Urinary bladder (tissue), 4 donors: ENCODE data around the gene TFCP2L1. TPM values are rescaled to one million over a fixed set of nuclear protein-coding genes. Genes with fewer than 3 reads are reported as not detected.

Experiments
- DNase-seq: peaks from one replicate; pipeline ENCODE4 v3.0.0-alpha.2; 2015; ENCODE audit errors: extremely low spot score
- H3K27ac ChIP-seq: one replicate; pipeline ENCODE4 v1.5.1; 2013; ENCODE audit warnings: low read depth, mild to moderate bottlenecking, moderate library complexity
- H3K36me3 ChIP-seq: one replicate; pipeline ENCODE4 v1.6.1; 2013; ENCODE audit warnings: mild to moderate bottlenecking, moderate library complexity; ENCODE audit not compliant: insufficient read depth
- H3K4me1 ChIP-seq: one replicate; pipeline ENCODE4 v1.6.1; 2013; ENCODE audit warnings: mild to moderate bottlenecking, moderate library complexity; ENCODE audit not compliant: insufficient read depth
- H3K4me3 ChIP-seq: one replicate; pipeline ENCODE4 v1.5.1; 2013; ENCODE audit warnings: low read depth, low read length
- WGBS: extraction: QIAGEN DNeasy Blood & Tissue Kit; methylation state at CpG from one replicate; pipeline ENCODE4 v1.1.7; 2013; 5-methylcytosine and 5-hydroxymethylcytosine counted together
- polyA plus RNA-seq: library from polyadenylated mRNA; stranded (reverse); fragments of 200-250 nt; gene quantifications from one replicate; pipeline ENCODE4 v1.2.3, GENCODE V29; 2013
- total RNA-seq: library from RNA; depleted of rRNA; stranded (reverse); fragments of >200 nt; gene quantifications from one replicate; pipeline ENCODE4 v1.2.3, GENCODE V29; 2014
- donor health status: healthy with polysubstance abuse.
- donor health status: healthy.

TFCP2L1 gene
- total and polyA plus RNA-seq, 2 donors, result 0.41 to 1.2 TPM

- WGBS, result 73% methylated on average over 12 of the region's 12 CpGs
- no peak for DNase-seq
- Histone ChIP-seq H3K4me1 (peaks cover 4% of the 10 kb centered on the region), H3K36me3 (no peaks in the 10 kb centered on the region), H3K4me3 (no peak overlapping the region), H3K27ac (no peak overlapping the region)
Observed at GRCh38 chr2:121288454-121289231, 3.6 kb upstream of the TFCP2L1 start.

- H3K4me1 ChIP-seq, result peaks cover 4% of the 10 kb centered on the region
- no peak overlapping the region for H3K4me3 ChIP-seq
- 95% methylated on average over 4 of the region's 4 CpGs for WGBS
- DNase-seq, result no peak
- H3K27ac ChIP-seq, result no peak overlapping the region
- no peaks in the 10 kb centered on the region for H3K36me3 ChIP-seq
Observed at GRCh38 chr2:121287956-121288355, 3.0 kb upstream of the TFCP2L1 start.

GRCh38 chr2:121287146-121287798, 2.3 kb upstream of the TFCP2L1 start:
- no peak for DNase-seq
- Histone ChIP-seq H3K4me1 (peaks cover 4% of the 10 kb centered on the region), H3K27ac (no peak overlapping the region), H3K4me3 (no peak overlapping the region), H3K36me3 (no peaks in the 10 kb centered on the region)
- WGBS, result 85% methylated on average over 9 of the region's 9 CpGs

GRCh38 chr2:121286506-121286905, 1.5 kb upstream of the TFCP2L1 start:
- DNase-seq, result no peak
- no peaks in the 10 kb centered on the region for H3K36me3 ChIP-seq
- H3K4me3 ChIP-seq, result no peak overlapping the region
- no peak overlapping the region for H3K27ac ChIP-seq
- WGBS, result 74% methylated on average over 4 of the region's 4 CpGs
- peaks cover 4% of the 10 kb centered on the region for H3K4me1 ChIP-seq

- no peak overlapping the region for H3K27ac ChIP-seq
- H3K4me3 ChIP-seq, result no peak overlapping the region
- H3K4me1 ChIP-seq, result peaks cover 4% of the 10 kb centered on the region
- H3K36me3 ChIP-seq, result no peaks in the 10 kb centered on the region
- no peak for DNase-seq
- 95% methylated on average over 3 of the region's 3 CpGs for WGBS
Observed at GRCh38 chr2:121285926-121286325, 924 bp upstream of the TFCP2L1 start.

GRCh38 chr2:121283670-121284462, 1.1 kb downstream of the TFCP2L1 start:
- H3K4me3 ChIP-seq, result peak overlapping the region; percentile 45
- H3K4me1 ChIP-seq, result peaks cover 4% of the 10 kb centered on the region
- 38% methylated on average over 12 of the region's 12 CpGs for WGBS
- no peak overlapping the region for H3K27ac ChIP-seq
- DNase-seq, result no peak
- H3K36me3 ChIP-seq, result no peaks in the 10 kb centered on the region

- WGBS, result 69% methylated on average over 13 of the region's 13 CpGs
- H3K27ac ChIP-seq, result no peak overlapping the region
- no peaks in the 10 kb centered on the region for H3K36me3 ChIP-seq
- no peak for DNase-seq
- no peak overlapping the region for H3K4me3 ChIP-seq
- H3K4me1 ChIP-seq, result peaks cover 4% of the 10 kb centered on the region
Observed at GRCh38 chr2:121282800-121283385, 2.1 kb downstream of the TFCP2L1 start.

GRCh38 chr2:121281694-121282093, 3.3 kb downstream of the TFCP2L1 start:
- H3K27ac ChIP-seq, result no peak overlapping the region
- no peak overlapping the region for H3K4me3 ChIP-seq
- H3K36me3 ChIP-seq, result no peaks in the 10 kb centered on the region
- WGBS, result 61% methylated on average over 7 of the region's 7 CpGs
- peaks cover 3% of the 10 kb centered on the region for H3K4me1 ChIP-seq
- DNase-seq, result no peak

GRCh38 chr2:121281107-121281506, 3.9 kb downstream of the TFCP2L1 start:
- no peak overlapping the region for H3K4me3 ChIP-seq
- WGBS, result 83% methylated on average over 19 of the region's 19 CpGs
- DNase-seq, result no peak

GRCh38 chr2:121279476-121280220, 5.4 kb downstream of the TFCP2L1 start:
- no peak overlapping the region for H3K4me3 ChIP-seq
- H3K4me1 ChIP-seq, result peaks cover 1% of the 10 kb centered on the region
- H3K27ac ChIP-seq, result no peak overlapping the region
- WGBS, result 72% methylated on average over 10 of the region's 10 CpGs
- H3K36me3 ChIP-seq, result no peaks in the 10 kb centered on the region
- DNase-seq, result no peak

More at GRCh38 chr2:121281107-121281506, 3.9 kb downstream of the TFCP2L1 start:
- H3K27ac ChIP-seq, result no peak overlapping the region
- peaks cover 3% of the 10 kb centered on the region for H3K4me1 ChIP-seq
- no peaks in the 10 kb centered on the region for H3K36me3 ChIP-seq

GRCh38 chr2:121276341-121276740, 8.7 kb downstream of the TFCP2L1 start:
- H3K4me3 ChIP-seq, result no peak overlapping the region

GRCh38 chr2:121273116-121273515, 11.9 kb downstream of the TFCP2L1 start:
- Histone ChIP-seq H3K4me1 (no peaks in the 10 kb centered on the region), H3K27ac (no peak overlapping the region), H3K4me3 (no peak overlapping the region), H3K36me3 (no peaks in the 10 kb centered on the region)
- WGBS, result 30% methylated on average over 3 of the region's 3 CpGs
- DNase-seq, result no peak

More at GRCh38 chr2:121276341-121276740, 8.7 kb downstream of the TFCP2L1 start:
- Histone ChIP-seq H3K27ac (no peak overlapping the region), H3K36me3 (no peaks in the 10 kb centered on the region), H3K4me1 (no peaks in the 10 kb centered on the region)
- no peak for DNase-seq
- 89% methylated on average over 6 of the region's 6 CpGs for WGBS

GRCh38 chr2:121272596-121272995, 12.4 kb downstream of the TFCP2L1 start:
- no peak overlapping the region for H3K4me3 ChIP-seq
- H3K27ac ChIP-seq, result no peak overlapping the region
- 77% methylated on average over 3 of the region's 3 CpGs for WGBS
- H3K4me1 ChIP-seq, result no peaks in the 10 kb centered on the region
- no peak for DNase-seq
- no peaks in the 10 kb centered on the region for H3K36me3 ChIP-seq
